PFSK-1 (cell line): ENCODE measurements around the gene VDAC1.

Source experiments
- POLR2AphosphoS5 ChIP-seq: IDR thresholded peaks from 2 replicates; pipeline ENCODE4 v1.6.1; 2012; ENCODE audit warnings: low read depth, mild to moderate bottlenecking, control low read depth, low read length, moderate library complexity
- TAF1 ChIP-seq: IDR thresholded peaks from 2 replicates; pipeline ENCODE4 v1.6.1; 2012; ENCODE audit warnings: low read length, control low read depth, borderline replicate concordance; ENCODE audit not compliant: insufficient read depth
- TF ChIP-seq, protein P1 (sequence below), 2 experiments: IDR thresholded peaks; 2 replicates each; pipeline versions ENCODE4 v1.6.1 to v1.8.0; 2011 to 2012; ENCODE audit warnings: low read depth in 2 of 2, low read length in 2 of 2, control low read depth in 1 of 2, inconsistent platforms in 1 of 2, mild to moderate bottlenecking in 1 of 2, moderate library complexity in 1 of 2; ENCODE audit not compliant: insufficient read depth in 1 of 2

DNA sequence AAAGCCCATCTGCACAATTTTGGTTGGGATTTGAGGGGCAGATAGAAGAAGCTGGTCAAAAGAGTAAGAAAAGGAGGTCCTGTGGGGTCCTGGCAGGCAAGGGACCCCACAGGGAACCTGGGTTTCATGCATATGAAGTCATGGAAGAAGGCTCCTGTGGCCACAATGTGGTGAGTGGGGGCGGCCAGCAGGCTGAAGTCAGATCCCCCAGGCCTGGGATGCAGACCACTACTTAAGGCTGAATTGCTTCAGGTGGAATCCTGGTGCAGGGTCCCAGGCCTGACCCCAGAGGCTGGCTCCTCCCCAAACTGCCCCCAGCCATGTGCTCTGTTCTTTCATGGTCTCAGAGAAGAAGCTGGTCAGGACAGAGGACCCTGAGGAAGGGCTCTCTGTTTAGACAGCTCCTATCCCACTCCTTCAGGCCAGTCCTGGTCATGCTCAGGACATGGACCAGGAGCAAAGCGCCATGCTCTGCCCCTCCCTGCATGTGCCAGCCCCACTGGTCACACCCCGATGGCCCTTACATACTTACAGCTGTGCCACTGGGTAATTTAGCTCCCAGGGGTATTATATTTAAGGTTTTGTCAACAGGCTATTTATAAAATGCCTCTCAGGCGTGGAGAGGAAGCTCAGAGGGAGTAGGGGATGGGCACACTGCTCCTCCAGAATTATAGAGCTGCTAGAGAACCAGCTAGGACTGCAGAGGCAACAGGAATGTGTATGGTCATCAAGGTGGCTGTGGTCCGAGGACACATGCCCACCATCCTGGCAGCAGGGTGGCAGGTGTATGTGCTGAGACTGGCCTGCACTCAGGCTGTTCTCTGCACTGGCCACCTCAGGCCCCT is 69.7 kb downstream of the VDAC1 start:
- no peak for TF ChIP-seq POLR2AphosphoS5
- TF ChIP-seq TAF1 = no peak
- TF ChIP-seq, protein P1, sequence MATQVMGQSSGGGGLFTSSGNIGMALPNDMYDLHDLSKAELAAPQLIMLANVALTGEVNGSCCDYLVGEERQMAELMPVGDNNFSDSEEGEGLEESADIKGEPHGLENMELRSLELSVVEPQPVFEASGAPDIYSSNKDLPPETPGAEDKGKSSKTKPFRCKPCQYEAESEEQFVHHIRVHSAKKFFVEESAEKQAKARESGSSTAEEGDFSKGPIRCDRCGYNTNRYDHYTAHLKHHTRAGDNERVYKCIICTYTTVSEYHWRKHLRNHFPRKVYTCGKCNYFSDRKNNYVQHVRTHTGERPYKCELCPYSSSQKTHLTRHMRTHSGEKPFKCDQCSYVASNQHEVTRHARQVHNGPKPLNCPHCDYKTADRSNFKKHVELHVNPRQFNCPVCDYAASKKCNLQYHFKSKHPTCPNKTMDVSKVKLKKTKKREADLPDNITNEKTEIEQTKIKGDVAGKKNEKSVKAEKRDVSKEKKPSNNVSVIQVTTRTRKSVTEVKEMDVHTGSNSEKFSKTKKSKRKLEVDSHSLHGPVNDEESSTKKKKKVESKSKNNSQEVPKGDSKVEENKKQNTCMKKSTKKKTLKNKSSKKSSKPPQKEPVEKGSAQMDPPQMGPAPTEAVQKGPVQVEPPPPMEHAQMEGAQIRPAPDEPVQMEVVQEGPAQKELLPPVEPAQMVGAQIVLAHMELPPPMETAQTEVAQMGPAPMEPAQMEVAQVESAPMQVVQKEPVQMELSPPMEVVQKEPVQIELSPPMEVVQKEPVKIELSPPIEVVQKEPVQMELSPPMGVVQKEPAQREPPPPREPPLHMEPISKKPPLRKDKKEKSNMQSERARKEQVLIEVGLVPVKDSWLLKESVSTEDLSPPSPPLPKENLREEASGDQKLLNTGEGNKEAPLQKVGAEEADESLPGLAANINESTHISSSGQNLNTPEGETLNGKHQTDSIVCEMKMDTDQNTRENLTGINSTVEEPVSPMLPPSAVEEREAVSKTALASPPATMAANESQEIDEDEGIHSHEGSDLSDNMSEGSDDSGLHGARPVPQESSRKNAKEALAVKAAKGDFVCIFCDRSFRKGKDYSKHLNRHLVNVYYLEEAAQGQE (IDR thresholded peaks at IDR 0.05; ENCODE audit: insufficient read depth in 1 of 2, low read depth in 2 of 2, low read length in 2 of 2) = no peak
